A549 (cell line): ENCODE measurements around the gene ZNF536.

Experiments used
- CEBPB ChIP-seq, 2 experiments: fragments of >200 bp in 1 of 2; sonication (Bioruptor Twin) in 1 of 2; formaldehyde crosslinking in 1 of 2; IDR thresholded peaks; 2 replicates each; pipeline ENCODE4 v1.6.1; 2012 to 2016
- CHD2 ChIP-seq: fragments of 150-350 bp; IDR thresholded peaks from 2 replicates; pipeline ENCODE4 v1.6.1; 2014; ENCODE audit warnings: low read length; ENCODE audit not compliant: partially characterized antibody
- CTCF ChIP-seq: fragments of >200 bp; sonication (Bioruptor Twin); formaldehyde crosslinking; IDR thresholded peaks from 3 replicates; pipeline ENCODE4 v1.5.1; 2016
- HMGXB4 ChIP-seq: fragments of 250-450 bp; sonication (Bioruptor Pico); IDR thresholded peaks from 2 replicates; pipeline ENCODE4 v1.5.0; 2021; ENCODE audit warnings: mild to moderate bottlenecking, moderate library complexity, borderline replicate concordance
- MYC ChIP-seq: IDR thresholded peaks from 2 replicates; pipeline ENCODE4 v1.6.1; 2012; ENCODE audit warnings: mild to moderate bottlenecking, inconsistent platforms, low read length, improper control_type of control experiment, borderline replicate concordance
- POLR2A ChIP-seq: IDR thresholded peaks from 2 replicates; pipeline ENCODE4 v1.6.1; 2012; ENCODE audit warnings: mild to moderate bottlenecking, low read length
- POLR2AphosphoS2 ChIP-seq: conservative IDR thresholded peaks from 2 replicates; pipeline ENCODE4 v1.6.1; 2012; ENCODE audit warnings: low read length, improper control_type of control experiment, inconsistent platforms

- TF ChIP-seq CHD2 = no peak
- TF ChIP-seq CTCF = no peak
- TF ChIP-seq POLR2AphosphoS2 = no peak
- no peak for TF ChIP-seq POLR2A
- no peak for TF ChIP-seq MYC
- TF ChIP-seq CEBPB (IDR thresholded peaks at IDR 0.05) = no peak
- no peak for TF ChIP-seq HMGXB4
Measured at GRCh38 chr19:30408734-30409301, 36.6 kb downstream of the ZNF536 start.
